Midbrain (tissue), 1 donor: ENCODE measurements around the gene DDX41.

Source experiments
- DNase-seq: peaks from one replicate; lab custom pipeline; 2025; lab: John Stamatoyannopoulos, UW

Gene DDX41

DNA sequence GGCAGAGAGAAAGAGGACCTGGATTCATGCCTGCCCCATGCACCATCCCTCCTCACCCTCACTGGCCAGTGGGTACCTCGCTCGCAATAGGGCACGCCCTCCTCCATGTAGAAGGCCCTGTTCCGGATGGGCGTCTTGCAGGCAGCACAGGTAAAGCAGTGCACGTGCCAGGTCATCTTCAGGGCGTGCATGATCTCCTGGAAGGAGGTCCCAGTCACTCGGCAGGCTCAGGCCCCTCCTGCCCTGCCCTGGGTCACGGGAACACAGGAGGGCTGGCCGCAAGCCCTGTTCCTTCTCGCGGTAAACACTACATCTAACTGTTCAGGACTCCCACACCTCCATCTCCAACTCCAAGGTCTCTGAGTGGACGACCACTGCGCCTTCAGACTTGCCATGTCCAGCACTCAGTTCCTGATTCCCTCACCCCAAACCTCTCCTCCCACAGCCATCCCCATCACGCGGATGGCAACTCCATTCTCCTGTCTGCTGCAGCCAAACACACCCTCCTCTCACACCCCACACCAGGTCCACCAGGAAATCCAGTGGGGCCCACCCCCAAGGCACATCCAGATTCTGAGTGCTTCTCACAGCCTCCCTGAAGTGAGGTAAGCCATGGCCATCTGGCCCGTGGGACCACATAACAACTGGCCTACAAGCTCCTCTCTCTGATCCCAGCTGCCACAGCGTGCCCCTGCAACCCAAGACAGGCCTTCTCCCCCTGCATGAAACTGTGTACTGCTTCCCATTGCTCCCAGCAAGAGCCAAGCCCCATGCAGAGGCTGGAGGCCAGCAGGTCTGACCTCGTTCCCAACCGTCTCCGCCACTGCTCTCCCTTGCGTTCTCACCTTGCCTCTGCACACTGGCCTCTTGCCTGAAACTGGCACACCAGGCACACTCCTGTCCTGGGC is 32.5 kb downstream of the DDX41 start:
- no peak for DNase-seq

DNA sequence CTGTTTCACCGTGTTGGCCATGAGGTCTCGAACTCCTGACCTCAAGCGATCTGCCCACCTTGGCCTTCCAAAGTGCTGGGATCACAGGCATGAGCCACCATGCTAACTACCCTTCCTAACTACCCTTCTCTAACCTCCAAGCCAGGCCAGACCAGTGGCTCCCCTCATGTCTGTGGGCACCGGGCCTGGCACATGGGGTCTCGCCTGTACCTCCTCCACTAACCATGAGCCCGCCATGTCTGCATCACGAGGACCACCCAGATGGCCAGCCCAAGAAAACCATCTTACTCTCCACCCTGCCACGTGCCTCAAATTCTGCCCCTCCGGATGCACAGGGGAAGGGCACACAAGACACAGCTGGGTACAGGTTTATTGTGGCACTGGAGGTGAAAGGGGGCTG is 33.7 kb downstream of the DDX41 start:
- DNase-seq: no peak

DNA sequence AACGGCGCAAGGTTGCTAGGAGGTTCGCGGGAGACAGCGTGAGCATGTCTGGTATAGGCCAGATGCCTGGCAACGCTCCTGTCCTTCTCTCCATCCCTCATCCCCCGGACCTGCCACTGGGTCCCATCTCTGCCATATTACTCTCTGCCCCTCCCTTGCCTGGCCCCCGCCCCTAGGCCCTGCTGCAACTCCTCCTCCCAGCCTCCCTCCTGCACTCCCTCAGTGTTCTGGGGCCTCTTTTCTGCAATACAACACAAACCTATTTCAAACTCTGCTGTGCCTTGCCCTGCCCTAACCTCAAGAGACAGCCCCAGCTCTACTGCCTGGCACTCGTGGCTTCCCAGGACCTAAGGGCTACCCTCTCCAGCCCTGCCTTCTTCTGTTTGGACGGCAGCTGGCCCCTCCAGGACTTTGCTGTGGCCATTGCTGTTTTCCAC is 34.4 kb downstream of the DDX41 start:
- no peak for DNase-seq

DNA sequence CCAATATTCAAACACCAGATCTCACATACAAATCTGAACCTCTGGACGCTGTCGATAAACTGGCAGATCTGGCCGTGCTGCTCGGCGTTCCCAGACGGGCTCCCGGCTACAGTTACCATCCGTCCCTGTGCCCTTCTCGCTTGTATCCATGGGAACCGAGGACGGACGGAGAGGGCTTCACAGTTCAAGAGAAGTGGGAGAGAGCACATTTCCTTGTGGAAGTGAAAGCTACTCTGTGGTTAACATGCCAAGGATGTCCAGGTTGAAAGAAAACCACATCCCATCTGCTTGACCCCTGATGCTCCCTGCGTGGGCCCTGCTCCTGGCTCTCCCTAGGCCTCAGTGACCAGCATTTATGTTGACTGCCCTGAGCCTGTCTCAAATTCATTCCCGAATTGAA is 37.0 kb downstream of the DDX41 start:
- no peak for DNase-seq

- peak; percentile 12 for DNase-seq
Observed at GRCh38 chr5:177478711-177479646, 37.8 kb downstream of the DDX41 start.

DNA sequence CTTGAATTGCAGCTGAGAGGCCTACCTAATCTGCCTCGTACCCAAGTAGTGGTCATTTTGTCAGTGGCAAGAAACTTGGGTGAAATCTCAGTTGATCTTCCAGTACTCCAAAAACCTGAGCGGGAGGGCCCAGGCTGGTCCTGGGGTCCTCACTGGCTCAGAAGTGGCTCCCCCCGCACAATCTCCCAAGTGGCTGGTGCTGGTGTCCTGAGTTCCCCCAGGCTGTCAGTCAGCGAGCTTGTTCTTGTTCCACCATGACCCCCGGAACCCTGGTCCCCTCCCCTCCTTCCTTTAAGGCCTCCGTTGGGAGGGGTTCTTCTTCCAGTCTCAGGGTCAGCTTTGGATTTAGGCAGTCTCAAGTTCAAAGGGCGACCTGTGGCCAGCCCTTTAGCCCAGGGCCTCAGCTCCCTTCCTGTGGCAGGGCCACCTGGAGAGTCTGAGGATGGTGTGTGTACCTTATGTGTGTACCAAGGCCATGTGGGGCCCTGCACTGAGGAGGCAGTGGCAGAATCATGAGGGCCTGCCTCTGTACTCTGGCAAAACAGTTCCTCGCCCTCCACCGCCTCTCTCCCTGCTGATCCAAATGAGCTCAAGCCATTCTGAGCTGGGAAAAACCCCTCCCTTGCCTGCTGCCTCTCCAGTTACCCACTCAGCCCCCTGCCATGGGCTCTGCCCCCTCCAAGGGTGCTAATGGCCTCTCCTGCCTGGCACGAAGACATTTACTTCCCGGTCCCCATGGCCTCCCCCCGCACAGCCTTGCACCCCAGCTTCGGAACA is 38.9 kb downstream of the DDX41 start:
- no peak for DNase-seq

DNA sequence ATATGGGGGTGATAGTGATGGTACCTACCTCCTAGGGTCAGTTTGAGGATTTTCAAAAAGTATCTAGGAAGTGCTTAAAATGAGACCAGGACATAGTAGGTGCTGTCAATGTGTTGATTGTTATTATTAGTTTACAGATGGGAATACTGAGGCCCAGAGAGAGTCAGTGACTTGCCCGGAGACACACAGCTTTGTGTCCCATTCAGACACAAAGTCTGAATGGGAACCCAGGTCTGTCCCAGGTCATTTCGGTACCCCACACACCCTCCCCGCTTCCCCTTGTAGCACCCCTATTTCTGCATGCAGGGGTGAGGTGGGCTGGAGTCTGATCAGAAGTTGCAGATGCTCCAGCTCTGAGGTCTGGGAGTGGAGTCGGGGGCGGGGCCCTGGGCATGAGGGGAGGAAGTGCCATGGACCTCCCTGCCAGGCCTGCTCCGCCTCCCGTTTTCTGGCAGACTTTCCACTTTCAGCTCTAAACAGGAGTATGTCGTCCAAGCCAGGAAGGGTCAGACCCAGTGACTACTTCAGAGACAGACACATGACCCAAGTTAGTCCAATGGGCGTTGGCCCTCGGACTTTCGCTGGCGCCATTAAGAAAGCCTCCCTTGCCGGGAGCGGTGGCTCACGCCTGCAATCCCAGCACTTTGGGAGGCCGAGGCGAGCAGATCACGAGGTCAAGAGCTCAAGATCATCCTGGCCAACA is 40.1 kb downstream of the DDX41 start:
- no peak for DNase-seq

GRCh38 chr5:177475563-177476427 is 41.0 kb downstream of the DDX41 start:
- DNase-seq: no peak

GRCh38 chr5:177474846-177475562 is 41.8 kb downstream of the DDX41 start:
- no peak for DNase-seq

DNA sequence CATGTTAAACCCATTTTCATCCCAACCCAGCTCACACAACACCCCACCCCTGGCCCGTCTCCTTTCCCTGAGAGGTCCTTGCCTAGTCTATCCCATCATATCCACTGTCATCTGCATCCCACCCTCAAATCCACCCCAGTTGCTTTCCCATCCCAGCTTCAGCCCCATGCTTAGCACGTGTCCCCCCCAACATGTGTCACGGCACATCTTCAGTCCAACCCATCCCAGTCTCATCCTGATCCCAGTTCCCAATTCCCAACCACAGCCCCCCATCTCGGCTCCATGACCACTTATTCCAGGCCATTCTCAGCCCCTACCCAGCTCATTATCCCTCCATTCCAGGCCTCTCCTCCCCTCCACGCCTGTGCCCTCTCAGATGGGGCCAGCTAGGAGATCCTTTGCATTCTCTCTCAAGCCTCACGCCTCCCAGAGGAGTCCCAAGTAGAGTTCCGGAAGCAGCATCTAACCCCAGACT is 42.7 kb downstream of the DDX41 start:
- no peak for DNase-seq

- DNase-seq: peak; percentile 51
Observed at GRCh38 chr5:177473443-177474001, 43.2 kb downstream of the DDX41 start, which contains the start of gene DBN1. Gene DBN1 (minus strand): TSS chr5:177473634. CDS start chr5:177473521, 113 bp downstream.

DNA sequence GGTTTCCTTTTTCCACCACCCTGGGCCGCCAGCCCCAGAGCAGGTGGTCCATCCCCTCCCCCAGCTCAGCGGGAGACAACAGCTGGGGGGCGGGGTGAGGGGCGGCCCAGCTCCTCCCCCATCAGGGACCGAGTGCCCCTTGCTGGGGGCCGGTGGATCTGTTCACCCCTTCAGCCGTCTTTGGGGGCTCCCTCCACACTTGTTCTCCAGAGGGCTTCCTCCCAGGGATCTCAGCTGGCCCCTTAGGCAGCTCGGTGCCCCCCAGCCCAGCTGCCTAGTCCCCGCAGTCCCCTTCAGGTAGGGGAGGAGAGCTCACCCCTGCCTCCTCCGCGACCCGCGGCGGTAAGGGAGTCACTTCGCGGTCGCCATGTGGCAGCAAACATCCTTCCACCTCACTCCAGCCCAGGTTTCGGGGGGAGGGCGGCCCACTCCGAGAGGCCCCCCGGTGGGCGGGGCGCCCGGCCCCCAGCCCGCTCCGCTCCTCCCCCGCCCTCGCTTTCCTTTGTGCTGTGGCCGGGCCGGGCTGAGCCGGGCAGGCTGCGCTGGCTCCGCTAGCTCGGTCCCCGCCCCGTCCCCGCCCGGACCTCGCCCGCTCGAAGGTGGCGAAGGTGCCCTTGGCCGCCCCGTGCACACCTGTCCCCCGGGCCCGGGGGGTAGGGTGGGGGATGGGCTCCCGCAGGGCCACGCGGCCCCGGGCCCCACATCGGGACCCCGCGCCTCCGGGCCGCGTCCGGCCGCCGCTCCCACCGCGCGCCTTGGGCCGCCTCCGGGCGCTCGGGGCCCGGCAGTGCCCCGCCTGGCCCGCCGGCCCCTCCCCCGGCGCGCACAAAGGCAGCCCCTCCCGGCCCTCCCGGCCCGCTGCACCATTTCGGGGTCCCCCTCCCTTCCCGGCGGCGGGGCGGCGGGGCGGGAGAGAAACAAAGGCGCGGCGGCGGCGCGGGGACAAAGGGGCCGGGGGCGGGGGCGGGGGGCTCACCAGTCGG is 44.0 kb downstream of the DDX41 start:
- DNase-seq: peak; percentile 51

DNA sequence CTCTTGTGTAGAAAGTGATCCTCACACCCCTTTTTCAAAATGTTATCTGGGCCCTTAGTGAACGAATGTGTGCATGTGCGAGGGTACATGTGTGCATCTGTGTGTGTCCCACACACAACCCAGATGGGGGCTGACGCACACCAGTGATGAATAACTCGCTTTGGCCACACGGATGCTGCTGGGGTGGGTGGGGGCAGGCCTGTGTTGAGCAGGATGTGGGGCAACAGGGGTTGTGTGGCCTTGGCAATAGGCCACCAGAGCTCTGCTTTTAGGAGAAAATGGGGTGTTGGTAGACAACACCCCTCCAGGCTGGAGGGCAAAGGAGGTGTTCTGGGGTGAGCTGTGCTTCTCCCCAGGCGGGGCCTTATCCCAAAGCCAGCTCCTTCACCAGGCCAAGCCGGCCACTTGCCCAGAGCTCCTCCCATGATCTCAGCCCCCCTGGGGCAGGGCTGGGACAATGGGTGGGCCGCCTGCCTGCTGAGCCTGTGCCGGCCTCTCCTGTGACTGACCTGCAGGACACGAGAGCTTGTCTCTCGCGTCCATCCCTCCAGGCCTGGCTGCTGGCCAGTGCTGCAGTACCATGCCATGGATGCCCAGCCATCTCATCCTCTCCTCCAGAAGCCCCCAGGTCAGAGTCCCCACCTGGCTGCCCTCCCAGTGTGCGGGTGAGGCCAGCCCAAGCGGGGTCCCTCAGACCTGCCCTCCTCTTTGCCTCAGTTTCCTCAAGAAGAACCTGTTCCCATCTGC is 45.0 kb downstream of the DDX41 start:
- DNase-seq: no peak

GRCh38 chr5:177470759-177471536 is 45.8 kb downstream of the DDX41 start:
- no peak for DNase-seq

DNA sequence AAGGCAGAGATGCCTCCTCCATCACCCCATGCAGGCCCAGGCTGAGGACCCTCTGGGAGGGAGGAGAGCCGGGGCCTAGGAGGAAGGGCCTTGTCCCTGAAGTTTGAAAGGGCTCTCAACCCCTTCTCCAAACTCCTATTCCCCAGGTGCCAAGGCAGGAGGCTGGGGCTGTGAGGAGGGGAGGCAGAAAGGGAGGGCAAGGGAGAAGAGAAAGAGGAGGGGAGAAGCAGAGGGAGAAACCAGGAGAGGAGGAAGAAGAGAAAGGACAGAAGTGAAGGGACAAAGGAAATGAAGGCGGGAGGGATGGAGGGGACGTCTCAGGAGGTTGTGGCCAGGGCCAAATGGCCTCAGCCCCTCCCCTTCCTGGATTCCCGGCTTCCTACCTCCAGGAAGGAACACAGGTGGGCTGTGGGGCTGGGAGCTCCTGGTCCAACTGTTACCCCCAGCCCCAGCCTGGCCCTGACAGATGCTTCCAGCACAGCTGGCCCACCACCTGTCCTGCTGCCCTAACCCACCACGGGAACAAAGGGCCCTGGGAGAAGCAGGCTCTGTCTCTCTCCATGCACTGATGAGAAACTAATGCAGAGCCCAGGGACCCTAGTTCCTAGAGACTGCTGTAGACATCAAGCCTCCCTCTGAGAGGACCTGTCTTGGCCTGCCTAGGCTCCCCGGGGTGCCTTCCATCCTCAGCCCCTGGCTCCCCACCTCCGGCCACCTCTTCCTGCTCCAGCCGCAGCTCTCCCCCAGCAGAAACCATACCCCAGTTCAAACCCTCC is 46.8 kb downstream of the DDX41 start:
- no peak for DNase-seq
